Adrenal gland (tissue), 5 donors: ENCODE results near the gene CBFA2T3.
"Not testable (repeated sequence)": the region's sequence is repeated elsewhere in the genome, so short reads cannot be mapped to it uniquely, and the experiment has no call there.

ENCODE experiments used
- POLR2A ChIP-seq, 2 donors: fragments of 450-650 bp; IDR thresholded peaks; one replicate each; pipeline ENCODE4 v1.6.1; 2017; ENCODE audit warnings: antibody characterized with exemption in 2 of 2, mild to moderate bottlenecking in 2 of 2, moderate library complexity in 1 of 2
- TF ChIP-seq, protein P1 (sequence below), 6 experiments: fragments of 450-650 bp in 4 of 6; fragments of 200-600 bp in 2 of 6; sonication (generic) in 1 of 6; IDR thresholded peaks; 1 replicate in 5 of 6; 2 replicates in 1 of 6; pipeline versions ENCODE4 v1.5.1 to v1.8.0; 2016 to 2021; ENCODE audit warnings: antibody characterized with exemption in 6 of 6, mild to moderate bottlenecking in 2 of 6, moderate library complexity in 1 of 6
- donor health status: DM: no; HTN: no; CAD: no.

DNA sequence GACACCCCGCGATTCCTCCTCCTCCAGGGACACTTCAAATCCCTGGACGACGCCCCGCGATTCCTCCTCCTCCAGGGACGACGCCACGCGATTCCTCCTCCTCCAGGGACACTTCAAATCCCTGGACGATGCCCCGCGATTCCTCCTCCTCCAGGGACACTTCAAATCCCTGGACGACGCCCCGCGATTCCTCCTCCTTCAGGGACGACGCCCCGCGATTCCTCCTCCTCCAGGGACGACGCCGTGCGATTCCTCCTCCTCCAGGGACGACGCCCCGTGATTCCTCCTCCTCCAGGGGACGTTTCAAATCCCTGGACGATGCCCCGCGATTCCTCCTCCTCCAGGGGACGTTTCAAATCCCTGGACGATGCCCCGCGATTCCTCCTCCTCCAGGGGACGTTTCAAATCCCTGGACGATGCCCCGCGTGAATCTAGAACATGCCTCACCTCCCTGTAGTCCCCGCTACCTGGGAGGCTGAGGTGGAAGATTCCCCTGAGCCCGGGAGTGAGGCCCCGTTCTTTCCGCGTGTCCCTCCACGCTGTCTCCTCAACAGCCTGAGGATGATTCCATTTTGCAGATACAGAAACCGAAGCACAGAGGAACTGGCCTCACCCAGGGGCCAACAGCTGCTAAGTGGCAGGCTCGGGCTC, 87.2 kb downstream of the CBFA2T3 start:
- TF ChIP-seq POLR2A (IDR thresholded peaks at IDR 0.05), result not testable (repeated sequence)
- TF ChIP-seq, protein P1, sequence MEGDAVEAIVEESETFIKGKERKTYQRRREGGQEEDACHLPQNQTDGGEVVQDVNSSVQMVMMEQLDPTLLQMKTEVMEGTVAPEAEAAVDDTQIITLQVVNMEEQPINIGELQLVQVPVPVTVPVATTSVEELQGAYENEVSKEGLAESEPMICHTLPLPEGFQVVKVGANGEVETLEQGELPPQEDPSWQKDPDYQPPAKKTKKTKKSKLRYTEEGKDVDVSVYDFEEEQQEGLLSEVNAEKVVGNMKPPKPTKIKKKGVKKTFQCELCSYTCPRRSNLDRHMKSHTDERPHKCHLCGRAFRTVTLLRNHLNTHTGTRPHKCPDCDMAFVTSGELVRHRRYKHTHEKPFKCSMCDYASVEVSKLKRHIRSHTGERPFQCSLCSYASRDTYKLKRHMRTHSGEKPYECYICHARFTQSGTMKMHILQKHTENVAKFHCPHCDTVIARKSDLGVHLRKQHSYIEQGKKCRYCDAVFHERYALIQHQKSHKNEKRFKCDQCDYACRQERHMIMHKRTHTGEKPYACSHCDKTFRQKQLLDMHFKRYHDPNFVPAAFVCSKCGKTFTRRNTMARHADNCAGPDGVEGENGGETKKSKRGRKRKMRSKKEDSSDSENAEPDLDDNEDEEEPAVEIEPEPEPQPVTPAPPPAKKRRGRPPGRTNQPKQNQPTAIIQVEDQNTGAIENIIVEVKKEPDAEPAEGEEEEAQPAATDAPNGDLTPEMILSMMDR (IDR thresholded peaks at IDR 0.05), result not testable (repeated sequence)
